ENCODE data around the gene FUT3.

DNA sequence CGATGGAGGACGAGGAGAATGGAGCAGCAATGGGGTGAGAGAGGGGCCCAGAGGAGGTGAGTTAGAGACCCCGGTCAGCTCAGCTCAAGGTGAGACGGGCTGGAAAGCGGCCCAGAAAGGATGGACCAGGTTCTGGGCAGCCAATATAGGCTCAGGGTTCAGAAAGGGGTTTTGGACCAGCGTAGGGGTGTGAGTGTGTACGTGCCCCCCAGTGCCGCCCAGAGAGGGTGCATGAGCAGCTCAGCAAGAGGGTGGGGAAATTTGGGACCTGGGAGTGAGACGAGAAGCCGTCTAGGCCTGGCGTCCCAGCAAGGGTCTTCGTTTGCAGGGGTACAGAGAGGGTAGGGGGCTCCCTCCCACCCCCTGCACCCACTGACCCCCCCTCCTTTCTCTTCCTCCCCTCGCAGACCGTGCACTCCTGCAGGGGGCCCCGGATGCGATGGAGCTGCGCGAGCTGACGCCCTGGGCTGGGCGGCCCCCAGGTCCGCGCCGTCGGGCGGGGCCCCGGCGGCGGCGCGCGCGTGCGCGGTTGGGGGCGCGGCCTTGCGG, 23.8 kb downstream of the FUT3 start:
- TF ChIP-seq EP300 (IDR thresholded peaks at IDR 0.05; ENCODE audit: borderline replicate concordance in 1 of 2, low read depth in 2 of 2, low read length in 2 of 2) (no peak), TAF1 (IDR thresholded peaks at IDR 0.05; ENCODE audit: low read depth, low read length) (no peak), EZH2 (IDR thresholded peaks at IDR 0.05; ENCODE audit: low read depth, low read length, severe bottlenecking) (no peak)
- TF ChIP-seq, protein P1, sequence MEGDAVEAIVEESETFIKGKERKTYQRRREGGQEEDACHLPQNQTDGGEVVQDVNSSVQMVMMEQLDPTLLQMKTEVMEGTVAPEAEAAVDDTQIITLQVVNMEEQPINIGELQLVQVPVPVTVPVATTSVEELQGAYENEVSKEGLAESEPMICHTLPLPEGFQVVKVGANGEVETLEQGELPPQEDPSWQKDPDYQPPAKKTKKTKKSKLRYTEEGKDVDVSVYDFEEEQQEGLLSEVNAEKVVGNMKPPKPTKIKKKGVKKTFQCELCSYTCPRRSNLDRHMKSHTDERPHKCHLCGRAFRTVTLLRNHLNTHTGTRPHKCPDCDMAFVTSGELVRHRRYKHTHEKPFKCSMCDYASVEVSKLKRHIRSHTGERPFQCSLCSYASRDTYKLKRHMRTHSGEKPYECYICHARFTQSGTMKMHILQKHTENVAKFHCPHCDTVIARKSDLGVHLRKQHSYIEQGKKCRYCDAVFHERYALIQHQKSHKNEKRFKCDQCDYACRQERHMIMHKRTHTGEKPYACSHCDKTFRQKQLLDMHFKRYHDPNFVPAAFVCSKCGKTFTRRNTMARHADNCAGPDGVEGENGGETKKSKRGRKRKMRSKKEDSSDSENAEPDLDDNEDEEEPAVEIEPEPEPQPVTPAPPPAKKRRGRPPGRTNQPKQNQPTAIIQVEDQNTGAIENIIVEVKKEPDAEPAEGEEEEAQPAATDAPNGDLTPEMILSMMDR (IDR thresholded peaks at IDR 0.05; ENCODE audit: control extremely low read depth in 1 of 3, insufficient read depth in 1 of 3, low read depth in 1 of 3, low read length in 3 of 3): no peak

Measured in H1 (cell line).